ENCODE results near the gene UAP1L1.

Gene UAP1L1

DNA sequence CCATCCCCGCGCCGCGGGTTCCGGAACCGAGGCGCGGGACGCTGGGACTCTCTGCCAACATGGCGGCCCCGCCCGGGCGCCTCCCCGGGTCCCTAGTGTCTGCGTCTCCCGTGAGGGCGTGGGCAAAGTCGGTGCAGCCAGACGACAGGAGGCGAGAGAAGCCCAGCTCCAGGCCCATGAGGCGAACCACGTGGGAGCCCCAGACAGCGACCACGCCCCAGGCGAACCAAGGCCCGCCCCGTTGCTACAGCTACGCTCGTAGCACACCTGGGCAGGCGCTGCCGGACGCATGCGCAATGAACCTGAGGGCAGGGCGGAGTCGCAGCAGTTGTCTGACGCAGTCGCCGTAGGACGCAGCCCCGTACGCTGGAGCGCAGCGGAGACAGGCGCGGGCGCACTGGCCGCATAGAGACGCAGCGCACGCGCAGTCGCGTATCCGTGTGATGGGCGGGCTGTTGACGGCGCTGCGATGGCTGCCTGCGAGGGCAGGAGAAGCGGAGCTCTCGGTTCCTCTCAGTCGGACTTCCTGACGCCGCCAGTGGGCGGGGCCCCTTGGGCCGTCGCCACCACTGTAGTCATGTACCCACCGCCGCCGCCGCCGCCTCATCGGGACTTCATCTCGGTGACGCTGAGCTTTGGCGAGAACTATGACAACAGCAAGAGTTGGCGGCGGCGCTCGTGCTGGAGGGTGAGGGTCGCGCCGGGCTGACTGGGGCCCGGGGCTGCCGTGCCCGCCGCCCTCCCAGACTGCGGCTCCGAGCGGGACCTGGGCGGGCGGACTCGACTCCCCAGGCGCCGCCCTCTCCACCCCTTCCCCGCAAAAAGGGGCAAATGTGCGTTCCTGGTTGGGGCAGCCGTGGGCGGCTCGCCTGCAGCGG, 9.5 kb downstream of the UAP1L1 start, which contains the start of gene MAN1B1:
Gene MAN1B1, plus strand, starts transcription at position 455 of the 878 bp plus-strand sequence. Its CDS starts 15 bp downstream, at position 470.
- peak within 1 kb of the TSS; percentile 73 for H3K4me3 ChIP-seq (ENCODE audit: low read depth, low read length)
- TF ChIP-seq, protein P1, sequence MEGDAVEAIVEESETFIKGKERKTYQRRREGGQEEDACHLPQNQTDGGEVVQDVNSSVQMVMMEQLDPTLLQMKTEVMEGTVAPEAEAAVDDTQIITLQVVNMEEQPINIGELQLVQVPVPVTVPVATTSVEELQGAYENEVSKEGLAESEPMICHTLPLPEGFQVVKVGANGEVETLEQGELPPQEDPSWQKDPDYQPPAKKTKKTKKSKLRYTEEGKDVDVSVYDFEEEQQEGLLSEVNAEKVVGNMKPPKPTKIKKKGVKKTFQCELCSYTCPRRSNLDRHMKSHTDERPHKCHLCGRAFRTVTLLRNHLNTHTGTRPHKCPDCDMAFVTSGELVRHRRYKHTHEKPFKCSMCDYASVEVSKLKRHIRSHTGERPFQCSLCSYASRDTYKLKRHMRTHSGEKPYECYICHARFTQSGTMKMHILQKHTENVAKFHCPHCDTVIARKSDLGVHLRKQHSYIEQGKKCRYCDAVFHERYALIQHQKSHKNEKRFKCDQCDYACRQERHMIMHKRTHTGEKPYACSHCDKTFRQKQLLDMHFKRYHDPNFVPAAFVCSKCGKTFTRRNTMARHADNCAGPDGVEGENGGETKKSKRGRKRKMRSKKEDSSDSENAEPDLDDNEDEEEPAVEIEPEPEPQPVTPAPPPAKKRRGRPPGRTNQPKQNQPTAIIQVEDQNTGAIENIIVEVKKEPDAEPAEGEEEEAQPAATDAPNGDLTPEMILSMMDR (IDR thresholded peaks at IDR 0.05; ENCODE audit: low read depth, low read length), result no peak
- peak; percentile 99 for TF ChIP-seq MYC (IDR thresholded peaks at IDR 0.05; ENCODE audit: low read depth, low read length)
- TF ChIP-seq, protein P2, sequence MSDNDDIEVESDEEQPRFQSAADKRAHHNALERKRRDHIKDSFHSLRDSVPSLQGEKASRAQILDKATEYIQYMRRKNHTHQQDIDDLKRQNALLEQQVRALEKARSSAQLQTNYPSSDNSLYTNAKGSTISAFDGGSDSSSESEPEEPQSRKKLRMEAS (IDR thresholded peaks at IDR 0.05; ENCODE audit: low read depth, low read length), result peak; percentile 99
- peak; percentile 60 for TF ChIP-seq POLR2A (IDR thresholded peaks at IDR 0.05; ENCODE audit: extremely low read depth, insufficient read length)
- DNase-seq (ENCODE audit: low read depth), result peak; percentile 99

DNA sequence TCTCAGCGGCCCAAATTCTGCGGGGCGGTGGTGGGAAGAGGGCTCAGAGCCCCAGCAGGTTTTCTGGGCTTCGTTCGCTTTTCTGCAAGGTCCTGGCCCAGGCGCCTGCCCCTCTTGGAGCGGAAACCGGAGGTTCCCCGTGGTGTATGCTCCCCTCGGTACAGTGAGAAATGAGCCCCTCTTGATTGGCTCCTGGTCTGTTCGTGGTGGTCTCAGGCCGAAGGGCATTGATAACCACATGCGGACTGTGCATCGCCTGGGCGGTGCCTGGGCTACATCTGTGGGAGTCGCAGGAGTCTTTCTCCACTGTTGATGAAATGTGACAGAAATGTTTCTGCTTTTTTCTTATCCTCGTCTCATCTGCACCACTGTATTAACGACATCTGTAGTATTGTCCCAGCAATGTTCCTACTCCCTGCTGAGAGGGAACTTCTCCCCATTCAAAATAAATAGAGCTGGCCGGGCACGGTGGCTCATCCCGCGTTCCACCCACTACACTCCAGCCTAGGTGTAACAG, 10.2 kb downstream of the UAP1L1 start:
- H3K4me3 ChIP-seq (ENCODE audit: low read depth, low read length), result peak overlapping the region; percentile 73
- TF ChIP-seq MYC (IDR thresholded peaks at IDR 0.05; ENCODE audit: low read depth, low read length), result peak; percentile 58
- TF ChIP-seq, protein P1 (IDR thresholded peaks at IDR 0.05; ENCODE audit: low read depth, low read length), result no peak
- peak; percentile 74 for DNase-seq (ENCODE audit: low read depth)

DNA sequence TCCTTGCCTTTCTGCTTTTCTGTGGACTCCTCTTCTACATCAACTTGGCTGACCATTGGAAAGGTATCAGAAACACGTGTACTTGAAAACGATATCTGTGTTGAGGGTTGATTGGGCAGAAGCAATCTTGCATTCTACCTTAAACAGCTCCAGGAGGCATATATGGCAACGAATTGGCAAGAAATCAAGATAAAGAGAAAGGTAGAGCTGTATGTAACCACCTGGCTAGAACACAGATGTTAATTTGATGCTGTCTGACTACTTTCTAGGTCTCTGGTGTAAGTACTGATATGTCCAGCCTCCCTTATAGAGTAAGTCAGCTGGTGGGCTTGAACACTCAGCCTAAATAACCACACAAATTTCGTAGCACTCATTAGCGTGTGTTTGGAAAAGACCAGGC, 10.8 kb downstream of the UAP1L1 start:
- TF ChIP-seq, protein P2 (IDR thresholded peaks at IDR 0.05; ENCODE audit: low read depth, low read length), result no peak
- TF ChIP-seq POLR2A (IDR thresholded peaks at IDR 0.05; ENCODE audit: extremely low read depth, insufficient read length) (no peak), MYC (IDR thresholded peaks at IDR 0.05; ENCODE audit: low read depth, low read length) (no peak)
- TF ChIP-seq, protein P1 (IDR thresholded peaks at IDR 0.05; ENCODE audit: low read depth, low read length), result no peak
- peak overlapping the region; percentile 73 for H3K4me3 ChIP-seq (ENCODE audit: low read depth, low read length)
- no peak for DNase-seq (ENCODE audit: low read depth)

DNA sequence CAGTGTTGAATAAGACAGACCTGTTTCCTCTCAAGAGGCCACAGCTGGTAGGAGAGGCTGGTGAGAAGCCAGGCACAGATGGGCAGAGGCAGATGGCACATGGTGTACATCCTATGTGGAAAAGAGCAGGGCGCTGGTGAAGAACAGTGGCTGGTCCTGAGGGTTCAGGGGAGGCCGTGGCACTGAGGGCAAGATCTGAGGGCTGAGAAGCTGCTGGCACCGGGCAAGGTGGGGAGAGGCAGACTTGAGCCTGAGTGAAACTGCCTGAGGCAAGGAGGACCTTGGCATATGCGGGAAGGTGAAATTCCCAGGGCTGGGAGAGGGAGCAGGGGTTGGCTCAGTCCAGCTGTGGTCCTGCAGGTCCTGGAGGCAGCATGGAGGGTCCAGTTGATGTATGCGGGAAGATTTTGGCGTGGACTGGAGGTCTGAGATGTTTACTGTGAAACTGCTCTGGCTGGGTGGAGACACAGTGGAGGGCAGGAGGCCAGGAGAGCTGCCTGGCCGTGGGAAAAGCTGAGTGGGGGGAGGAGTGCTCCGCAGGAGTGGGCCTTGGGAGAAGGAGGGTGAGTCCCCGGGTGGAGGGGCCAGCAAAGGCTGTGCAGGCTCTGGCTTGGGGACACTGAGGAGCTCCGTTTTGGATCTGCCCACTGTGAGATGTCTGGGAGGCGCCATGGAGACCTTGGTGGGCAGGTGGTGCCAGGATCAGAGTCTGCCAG, 12.1 kb downstream of the UAP1L1 start:
- TF ChIP-seq MYC (IDR thresholded peaks at IDR 0.05; ENCODE audit: low read depth, low read length), result no peak
- TF ChIP-seq, protein P1 (IDR thresholded peaks at IDR 0.05; ENCODE audit: low read depth, low read length), result no peak
- no peak for DNase-seq (ENCODE audit: low read depth)
- no peak overlapping the region for H3K4me3 ChIP-seq (ENCODE audit: low read depth, low read length)

DNA sequence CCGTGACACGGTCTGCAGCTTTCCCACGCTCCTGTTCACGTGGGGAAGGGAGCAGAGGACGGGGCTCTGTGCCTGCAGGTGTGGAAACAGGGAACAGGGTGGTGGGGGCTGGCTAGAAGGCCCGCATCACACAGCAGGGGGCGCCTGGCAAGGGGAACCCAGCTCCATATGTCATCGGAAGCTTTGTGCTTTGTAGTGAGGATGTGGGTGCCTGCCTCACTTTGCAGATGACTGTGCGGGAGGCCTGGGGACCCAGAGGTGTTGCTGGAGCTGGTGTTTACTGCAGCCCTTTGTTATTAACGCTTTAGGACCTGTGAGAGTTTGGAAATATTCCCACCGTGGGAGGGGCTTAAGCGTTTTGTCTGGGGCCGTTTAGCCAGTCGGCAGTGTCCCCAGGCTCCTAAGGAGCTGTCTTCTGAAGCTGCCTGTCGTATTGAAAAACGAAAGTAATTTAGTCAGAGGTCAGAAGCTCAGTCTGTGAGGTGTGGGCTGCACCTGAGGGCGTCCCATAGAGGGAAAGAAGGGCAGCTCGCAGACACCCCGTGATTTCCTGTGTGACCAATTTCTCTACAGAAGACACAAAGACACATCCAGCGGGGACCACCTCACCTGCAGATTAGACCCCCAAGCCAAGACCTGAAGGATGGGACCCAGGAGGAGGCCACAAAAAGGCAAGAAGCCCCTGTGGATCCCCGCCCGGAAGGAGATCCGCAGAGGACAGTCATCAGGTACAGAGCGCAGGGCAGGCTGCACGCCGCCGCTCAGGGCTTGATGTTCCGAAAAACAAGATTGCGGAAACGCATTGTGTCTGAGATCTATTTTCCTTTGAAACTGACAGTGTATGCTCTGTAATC, 18.6 kb downstream of the UAP1L1 start:
- DNase-seq (ENCODE audit: low read depth), result peak; percentile 74
- TF ChIP-seq POLR2A (IDR thresholded peaks at IDR 0.05; ENCODE audit: extremely low read depth, insufficient read length) (no peak), MYC (IDR thresholded peaks at IDR 0.05; ENCODE audit: low read depth, low read length) (no peak)
- TF ChIP-seq, protein P1 (IDR thresholded peaks at IDR 0.05; ENCODE audit: low read depth, low read length), result peak; percentile 22
- TF ChIP-seq, protein P2 (IDR thresholded peaks at IDR 0.05; ENCODE audit: low read depth, low read length), result peak; percentile 56; the same call in 1 of the 2 replicates

More for the DNA sequence above, 18.6 kb downstream of the UAP1L1 start:
- H3K4me3 ChIP-seq (ENCODE audit: low read depth, low read length), result peak overlapping the region; percentile 36

All from NB4 (cell line).